ENCODE data around the gene LHX4. TPM values are rescaled to one million over a fixed set of nuclear protein-coding genes. Genes with fewer than 3 reads are reported as not detected.

LHX4 gene
- total RNA-seq, 1 donor from 2014 or later: not detected

- TF ChIP-seq CTCF (IDR thresholded peaks at IDR 0.05; ENCODE audit: borderline replicate concordance): no peak
- Histone ChIP-seq H3K4me3 (no peak overlapping the region), H3K36me3 (peaks cover 87% of the 10 kb centered on the region), H3K4me1 (no peaks in the 10 kb centered on the region), H3K9me3 (replicated peaks) (no peaks in the 10 kb centered on the region), H3K27me3 (ENCODE audit: low read depth) (no peaks in the 10 kb centered on the region), H3K27ac (replicated peaks) (no peak overlapping the region)
- intact Hi-C loops (cut with micrococcal nuclease): no loop called here
- DNase-seq: no peak
Observed at GRCh38 chr1:180194048-180194425, 36.0 kb upstream of the LHX4 start.

- H3K36me3 ChIP-seq: peaks cover 81% of the 10 kb centered on the region
- no peaks in the 10 kb centered on the region for H3K27me3 ChIP-seq (ENCODE audit: low read depth)
- no peak for TF ChIP-seq CTCF (IDR thresholded peaks at IDR 0.05; ENCODE audit: borderline replicate concordance)
- no peak overlapping the region for H3K27ac ChIP-seq (replicated peaks)
- intact Hi-C loops (cut with micrococcal nuclease): no loop called here
- no peaks in the 10 kb centered on the region for H3K9me3 ChIP-seq (replicated peaks)
- no peak overlapping the region for H3K4me3 ChIP-seq
- H3K4me1 ChIP-seq: no peaks in the 10 kb centered on the region
- no peak for DNase-seq
Observed at GRCh38 chr1:180194546-180195207, 35.4 kb upstream of the LHX4 start.

- Histone ChIP-seq H3K9me3 (replicated peaks) (no peaks in the 10 kb centered on the region), H3K4me1 (no peaks in the 10 kb centered on the region), H3K36me3 (peaks cover 74% of the 10 kb centered on the region), H3K27ac (replicated peaks) (no peak overlapping the region), H3K27me3 (ENCODE audit: low read depth) (no peaks in the 10 kb centered on the region), H3K4me3 (no peak overlapping the region)
- DNase-seq: no peak
- TF ChIP-seq CTCF (IDR thresholded peaks at IDR 0.05; ENCODE audit: borderline replicate concordance): no peak
- intact Hi-C loops (cut with micrococcal nuclease): no loop called here
Observed at GRCh38 chr1:180195401-180195800, 34.7 kb upstream of the LHX4 start.

GRCh38 chr1:180195916-180196315 is 34.1 kb upstream of the LHX4 start:
- intact Hi-C loops (cut with micrococcal nuclease): no loop called here
- no peak for TF ChIP-seq CTCF (IDR thresholded peaks at IDR 0.05; ENCODE audit: borderline replicate concordance)
- H3K27ac ChIP-seq (replicated peaks): no peak overlapping the region
- no peak for DNase-seq
- H3K27me3 ChIP-seq (ENCODE audit: low read depth): no peaks in the 10 kb centered on the region
- peaks cover 68% of the 10 kb centered on the region for H3K36me3 ChIP-seq
- no peaks in the 10 kb centered on the region for H3K4me1 ChIP-seq
- H3K4me3 ChIP-seq: no peak overlapping the region
- H3K9me3 ChIP-seq (replicated peaks): no peaks in the 10 kb centered on the region

- H3K27me3 ChIP-seq (ENCODE audit: low read depth): no peaks in the 10 kb centered on the region
- intact Hi-C loops (cut with micrococcal nuclease): no loop called here
- H3K4me1 ChIP-seq: no peaks in the 10 kb centered on the region
- no peak overlapping the region for H3K27ac ChIP-seq (replicated peaks)
- DNase-seq: no peak
- no peaks in the 10 kb centered on the region for H3K9me3 ChIP-seq (replicated peaks)
- H3K4me3 ChIP-seq: no peak overlapping the region
- H3K36me3 ChIP-seq: peaks cover 62% of the 10 kb centered on the region
- no peak for TF ChIP-seq CTCF (IDR thresholded peaks at IDR 0.05; ENCODE audit: borderline replicate concordance)
Observed at GRCh38 chr1:180196436-180197003, 33.5 kb upstream of the LHX4 start.
